ENCODE data around the gene ERCC1.

DNA sequence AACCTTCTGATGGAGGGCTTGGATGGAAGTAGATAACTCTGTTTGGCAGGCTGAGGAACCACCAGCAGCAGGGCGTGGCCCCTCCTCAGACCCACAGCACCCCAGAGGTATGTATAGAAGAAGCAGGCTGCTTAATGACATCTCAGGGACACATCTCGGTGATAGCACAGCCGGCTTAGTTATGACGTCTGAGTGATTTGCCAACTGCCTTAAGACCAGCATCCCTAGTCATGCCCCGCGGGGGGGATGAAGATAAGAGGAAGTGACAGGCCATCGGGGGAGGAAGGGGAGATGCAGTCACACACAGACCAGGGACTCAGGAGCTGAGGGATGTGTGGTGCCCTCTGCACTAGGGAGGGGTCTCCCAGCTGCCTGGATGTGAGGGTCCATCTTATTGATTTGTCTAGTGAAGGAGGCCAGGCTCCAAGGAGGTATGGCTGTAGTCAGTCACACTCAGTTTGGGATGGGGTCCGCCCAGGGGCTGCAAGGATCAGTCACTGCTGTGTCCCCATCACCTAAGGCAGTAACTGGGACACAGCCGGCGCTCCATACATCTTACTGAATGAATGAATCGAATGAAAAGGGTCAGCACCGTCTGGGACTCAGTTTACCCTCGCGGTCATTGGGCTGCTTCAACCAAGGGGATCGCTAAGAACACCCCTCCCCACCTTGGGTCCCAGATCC is 19.2 kb upstream of the ERCC1 start:
- TF ChIP-seq CTCF (IDR thresholded peaks at IDR 0.05) (no peak), POLR2A (IDR thresholded peaks at IDR 0.05) (no peak), EP300 (IDR thresholded peaks at IDR 0.05) (peak; percentile 18)

All from ovary (tissue), 3 donors.